IMR-90 (cell line): ENCODE data around the gene GALNT7. TPM values are rescaled to one million over a fixed set of nuclear protein-coding genes. Genes with fewer than 3 reads are reported as not detected.

Source experiments
- ATAC-seq: fragments of 200-7000 bp; cut with Tn5 transposase; 2 replicates; pipeline ENCODE4 v1.9.1; 2020; ENCODE audit warnings: low read depth, mild to moderate bottlenecking, moderate library complexity
- BruUV-seq: library from RNA; stranded (reverse); fragments of 400-500 nt; replicated peaks from 2 replicates; lab custom pipeline; 2021; lab: Mats Ljungman, UMichigan
- CTCF ChIA-PET: fragments of 300-600 bp; formaldehyde crosslinking; extraction: SDS; loops from one replicate; lab custom pipeline; 2021; ENCODE audit warnings: antibody characterized with exemption; lab: Yijun Ruan, JAX
- POLR2A ChIA-PET: fragments of 300-600 bp; sonication (Branson Sonifier 250); formaldehyde crosslinking; loops from one replicate; lab custom pipeline; 2022; ENCODE audit warnings: antibody characterized with exemption; ENCODE audit not compliant: unreplicated experiment; lab: Charles Lee
- DNase-seq: peaks from one replicate; pipeline ENCODE4 v3.0.0; 2013
- H2AFZ ChIP-seq: replicated peaks from 2 replicates; pipeline ENCODE3; 2013; ENCODE audit warnings: low read length, mild to moderate bottlenecking; ENCODE audit not compliant: poor library complexity
- H2AK5ac ChIP-seq: 2 replicates; pipeline ENCODE4 v1.6.1; 2013; ENCODE audit warnings: low read depth, low read length, inconsistent platforms
- H2AK9ac ChIP-seq: replicated peaks from 2 replicates; pipeline ENCODE3; 2013; ENCODE audit warnings: mild to moderate bottlenecking, low read depth, low read length, moderate library complexity; ENCODE audit not compliant: poor library complexity
- H2BK120ac ChIP-seq: 2 replicates; pipeline ENCODE4 v1.6.1; 2013; ENCODE audit warnings: low read depth, low read length, inconsistent platforms
- H2BK15ac ChIP-seq: 3 replicates; pipeline ENCODE4 v1.6.1; 2013; ENCODE audit warnings: low read depth, low read length, inconsistent platforms
- H2BK20ac ChIP-seq: 2 replicates; pipeline ENCODE4 v1.6.1; 2013; ENCODE audit warnings: low read depth, mild to moderate bottlenecking, inconsistent platforms, low read length, moderate library complexity
- H2BK5ac ChIP-seq: 2 replicates; pipeline ENCODE4 v1.6.1; 2013; ENCODE audit warnings: mild to moderate bottlenecking, low read depth, low read length, inconsistent platforms; ENCODE audit not compliant: poor library complexity, severe bottlenecking
- H3K14ac ChIP-seq: replicated peaks from 2 replicates; pipeline ENCODE4 v1.6.1; 2013; ENCODE audit warnings: low read depth, low read length, inconsistent platforms
- H3K18ac ChIP-seq: 2 replicates; pipeline ENCODE4 v1.6.1; 2013; ENCODE audit warnings: low read depth, low read length, control low read depth
- H3K23ac ChIP-seq: 2 replicates; pipeline ENCODE4 v1.6.1; 2013; ENCODE audit warnings: low read depth, low read length, inconsistent platforms
- H3K27ac ChIP-seq: 2 replicates; pipeline ENCODE4 v1.5.1; 2013; ENCODE audit warnings: mild to moderate bottlenecking, control low read depth, low read length; ENCODE audit not compliant: insufficient read depth
- H3K27me3 ChIP-seq: 2 replicates; pipeline ENCODE4 v1.6.1; 2013; ENCODE audit warnings: low read length; ENCODE audit not compliant: control insufficient read depth, insufficient read depth
- H3K36me3 ChIP-seq: 2 replicates; pipeline ENCODE4 v1.6.1; 2013; ENCODE audit warnings: low read length, mixed read lengths; ENCODE audit not compliant: control insufficient read depth, insufficient read depth
- H3K4ac ChIP-seq: 2 replicates; pipeline ENCODE4 v1.6.1; 2013; ENCODE audit warnings: low read depth, low read length, inconsistent platforms
- H3K4me1 ChIP-seq: 2 replicates; pipeline ENCODE4 v1.6.1; 2013; ENCODE audit warnings: low read length, mixed read lengths; ENCODE audit not compliant: control insufficient read depth, insufficient read depth
- H3K4me2 ChIP-seq: 2 replicates; pipeline ENCODE4 v1.6.1; 2013; ENCODE audit warnings: low read depth, mild to moderate bottlenecking, control low read depth, low read length, moderate library complexity
- H3K4me3 ChIP-seq: 2 replicates; pipeline ENCODE4 v1.5.1; 2013; ENCODE audit warnings: low read depth, mild to moderate bottlenecking, control low read depth, low read length, moderate library complexity; ENCODE audit not compliant: insufficient read depth
- H3K56ac ChIP-seq: 2 replicates; pipeline ENCODE4 v1.6.1; 2013; ENCODE audit warnings: low read length, inconsistent platforms; ENCODE audit not compliant: insufficient read depth; ENCODE audit errors: extremely low read depth
- H3K79me1 ChIP-seq, 2 experiments: 2 replicates each; pipeline ENCODE4 v1.6.1; 2013; ENCODE audit warnings: low read length in 2 of 2, inconsistent platforms in 1 of 2, low read depth in 1 of 2
- H3K9ac ChIP-seq: 2 replicates; pipeline ENCODE4 v1.6.1; 2013; ENCODE audit warnings: low read depth, low read length, control low read depth
- H3K9me1 ChIP-seq: 2 replicates; pipeline ENCODE4 v1.6.1; 2013; ENCODE audit warnings: low read length, inconsistent platforms; ENCODE audit not compliant: insufficient read depth
- H3K9me3 ChIP-seq: 2 replicates; pipeline ENCODE4 v1.6.1; 2013; ENCODE audit warnings: low read length; ENCODE audit not compliant: control insufficient read depth, insufficient read depth
- H4K20me1 ChIP-seq: 2 replicates; pipeline ENCODE4 v1.6.1; 2013; ENCODE audit warnings: low read length, inconsistent platforms; ENCODE audit not compliant: insufficient read depth
- H4K5ac ChIP-seq: 2 replicates; pipeline ENCODE4 v1.6.1; 2013; ENCODE audit warnings: mild to moderate bottlenecking, low read depth, low read length, control low read depth
- H4K8ac ChIP-seq, 2 experiments: 2 replicates each; pipeline ENCODE4 v1.6.1; 2013; ENCODE audit warnings: low read depth in 2 of 2, low read length in 2 of 2, control low read depth in 1 of 2, inconsistent platforms in 1 of 2
- H4K91ac ChIP-seq: 2 replicates; pipeline ENCODE4 v1.6.1; 2013; ENCODE audit warnings: low read depth, low read length, inconsistent platforms; ENCODE audit not compliant: insufficient read depth
- CEBPB ChIP-seq: IDR thresholded peaks from 2 replicates; pipeline ENCODE4 v1.6.1; 2012; ENCODE audit warnings: low read depth, low read length, improper control_type of control experiment
- CHD1 ChIP-seq: IDR thresholded peaks from 2 replicates; pipeline ENCODE4 v1.6.1; 2012; ENCODE audit warnings: low read depth, low read length, improper control_type of control experiment
- ELK1 ChIP-seq: fragments of 150-350 bp; IDR thresholded peaks from 2 replicates; pipeline ENCODE4 v1.6.1; 2016; ENCODE audit warnings: low read depth, mild to moderate bottlenecking, low read length, moderate library complexity, borderline replicate concordance
- MXI1 ChIP-seq: IDR thresholded peaks from 2 replicates; pipeline ENCODE4 v1.6.1; 2012; ENCODE audit warnings: low read depth, mild to moderate bottlenecking, low read length, moderate library complexity, borderline replicate concordance
- RCOR1 ChIP-seq: IDR thresholded peaks from 2 replicates; pipeline ENCODE4 v1.6.1; 2012; ENCODE audit warnings: mild to moderate bottlenecking, low read length, improper control_type of control experiment; ENCODE audit not compliant: insufficient replicate concordance
- SMC3 ChIP-seq: fragments of 150-350 bp; IDR thresholded peaks from 2 replicates; pipeline ENCODE4 v1.6.1; 2016; ENCODE audit warnings: low read depth, mild to moderate bottlenecking, antibody characterized with exemption, low read length, moderate library complexity
- WGBS, 2 experiments: methylation state at CpG; one replicate each; pipeline versions ENCODE4 v1.1.5 to v1.1.7; 2013; ENCODE audit warnings: missing lambda C conversion rate in 2 of 2; ENCODE audit not compliant: insufficient read length in 1 of 2; ENCODE audit errors: extremely low coverage in 2 of 2; 5-methylcytosine and 5-hydroxymethylcytosine counted together
- dilution Hi-C: fragments of 300-500 bp; cut with HindIII; formaldehyde crosslinking; loops from one replicate; pipeline ENCODE4 v1.14.3; 2018; ENCODE audit warnings: low sequenced_read_pairs; ENCODE audit not compliant: unreplicated experiment
- in situ Hi-C: fragments of 300-500 bp; cut with MboI; formaldehyde crosslinking; loops from 3 replicates; pipeline ENCODE4 v1.14.3; 2019; ENCODE audit warnings: low sequenced_read_pairs, inconsistent platforms, mixed read lengths
- intact Hi-C: fragments of 100-400 bp; cut with micrococcal nuclease; formaldehyde crosslinking; loops from 2 replicates; pipeline ENCODE4 v1.10.0; 2022
- polyA plus RNA-seq, 3 experiments: library from polyadenylated mRNA; depleted of rRNA; stranded (reverse); fragments of >200 nt; gene quantifications; 2 replicates each; pipeline ENCODE4 v1.2.3, GENCODE V29; 2012; ENCODE audit warnings: low replicate concordance in 1 of 3
- total RNA-seq: library from RNA; depleted of rRNA; stranded (reverse); fragments of >200 nt; gene quantifications from 2 replicates; pipeline ENCODE4 v1.2.3, GENCODE V29; 2012
- TF ChIP-seq, protein P1 (sequence below): conservative IDR thresholded peaks from 2 replicates; pipeline ENCODE4 v1.5.1; 2012; ENCODE audit warnings: mild to moderate bottlenecking, low read depth, low read length, improper control_type of control experiment
- TF ChIP-seq, protein P2 (sequence below): fragments of 150-350 bp; IDR thresholded peaks from 2 replicates; pipeline ENCODE4 v1.6.1; 2017; ENCODE audit warnings: mild to moderate bottlenecking, antibody characterized with exemption, low read length, low read depth

Gene GALNT7
- total and polyA plus RNA-seq, 2 of the 4 experiments (the other 2 are of a cell fraction) = 19.1 to 31.2 TPM

DNA sequence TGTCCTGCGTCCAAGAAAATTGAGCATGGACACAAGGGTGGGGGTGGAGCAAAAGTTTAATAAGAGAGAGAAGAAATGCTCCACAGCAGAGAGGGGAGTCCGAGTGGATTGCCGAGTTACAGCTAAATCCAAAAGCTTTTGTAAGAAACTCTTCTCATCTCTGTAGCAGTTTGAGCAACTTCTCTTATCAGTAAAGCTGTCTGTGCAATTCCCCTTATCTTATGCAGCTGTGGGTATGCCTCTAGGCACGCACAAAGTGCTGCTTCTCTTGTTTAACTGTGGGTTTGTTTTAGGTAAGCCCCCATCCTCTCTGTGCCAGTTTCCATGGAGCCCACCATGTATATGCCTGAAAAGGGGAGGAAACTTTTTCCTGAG lies 120.7 kb downstream of the GALNT7 start:
- Histone ChIP-seq H2BK120ac (no peak overlapping the region), H3K9me1 (0 out of 2 replicates have a peak, but pooled peaks cover 3% of the 10 kb centered on the region), H3K36me3 (no peaks in the 10 kb centered on the region), H4K91ac (no peak overlapping the region), H3K4me1 (no peaks in the 10 kb centered on the region), H3K4me2 (peak overlapping the region; percentile 72), H4K20me1 (no peaks in the 10 kb centered on the region), H3K9ac (no peak overlapping the region; the same call in 1 of the 2 replicates), H3K56ac (no peak overlapping the region), H3K4ac (no peak overlapping the region), H4K8ac (no peak overlapping the region), H4K5ac (no peak overlapping the region), H3K18ac (no peak overlapping the region), H3K14ac (no peak overlapping the region), H3K4me3 (no peak overlapping the region), H2BK20ac (no peak overlapping the region), H3K9me3 (peaks cover 17% of the 10 kb centered on the region), H2AK9ac (no peak overlapping the region), H3K27me3 (no peaks in the 10 kb centered on the region), H3K23ac (no peak overlapping the region), H2BK5ac (no peak overlapping the region), H3K79me1 (no peaks in the 10 kb centered on the region), H3K27ac (no peak overlapping the region), H2AFZ (no peak overlapping the region), H2BK15ac (no peak overlapping the region), H2AK5ac (no peak overlapping the region)
- dilution Hi-C loops = no loop called here
- BruUV-seq = no TSS peak
- ChIA-PET CTCF (interaction anchor here (0.6 to 0.8 kb wide), 2 partner anchors 12 to 120 kb away, joined by 6 to 7 read pairs; no protein-coding TSS in a partner anchor), POLR2A (no interaction called here)
- no CpG with 5 or more reads among the region's 4 CpGs for WGBS, 2 experiments
- intact Hi-C loops = no loop called here
- DNase-seq = peak; percentile 16
- ATAC-seq = 0 out of 2 replicates have a peak, but pooled peaks have one; percentile 14
- in situ Hi-C loops = no loop called here
- no peak for TF ChIP-seq CHD1
- TF ChIP-seq CEBPB = no peak
- no peak for TF ChIP-seq ELK1
- TF ChIP-seq, protein P1, sequence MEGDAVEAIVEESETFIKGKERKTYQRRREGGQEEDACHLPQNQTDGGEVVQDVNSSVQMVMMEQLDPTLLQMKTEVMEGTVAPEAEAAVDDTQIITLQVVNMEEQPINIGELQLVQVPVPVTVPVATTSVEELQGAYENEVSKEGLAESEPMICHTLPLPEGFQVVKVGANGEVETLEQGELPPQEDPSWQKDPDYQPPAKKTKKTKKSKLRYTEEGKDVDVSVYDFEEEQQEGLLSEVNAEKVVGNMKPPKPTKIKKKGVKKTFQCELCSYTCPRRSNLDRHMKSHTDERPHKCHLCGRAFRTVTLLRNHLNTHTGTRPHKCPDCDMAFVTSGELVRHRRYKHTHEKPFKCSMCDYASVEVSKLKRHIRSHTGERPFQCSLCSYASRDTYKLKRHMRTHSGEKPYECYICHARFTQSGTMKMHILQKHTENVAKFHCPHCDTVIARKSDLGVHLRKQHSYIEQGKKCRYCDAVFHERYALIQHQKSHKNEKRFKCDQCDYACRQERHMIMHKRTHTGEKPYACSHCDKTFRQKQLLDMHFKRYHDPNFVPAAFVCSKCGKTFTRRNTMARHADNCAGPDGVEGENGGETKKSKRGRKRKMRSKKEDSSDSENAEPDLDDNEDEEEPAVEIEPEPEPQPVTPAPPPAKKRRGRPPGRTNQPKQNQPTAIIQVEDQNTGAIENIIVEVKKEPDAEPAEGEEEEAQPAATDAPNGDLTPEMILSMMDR = no peak
- TF ChIP-seq MXI1 = no peak
- TF ChIP-seq, protein P2, sequence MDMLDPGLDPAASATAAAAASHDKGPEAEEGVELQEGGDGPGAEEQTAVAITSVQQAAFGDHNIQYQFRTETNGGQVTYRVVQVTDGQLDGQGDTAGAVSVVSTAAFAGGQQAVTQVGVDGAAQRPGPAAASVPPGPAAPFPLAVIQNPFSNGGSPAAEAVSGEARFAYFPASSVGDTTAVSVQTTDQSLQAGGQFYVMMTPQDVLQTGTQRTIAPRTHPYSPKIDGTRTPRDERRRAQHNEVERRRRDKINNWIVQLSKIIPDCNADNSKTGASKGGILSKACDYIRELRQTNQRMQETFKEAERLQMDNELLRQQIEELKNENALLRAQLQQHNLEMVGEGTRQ = no peak
- TF ChIP-seq SMC3 = no peak
- no peak for TF ChIP-seq RCOR1
